Vagina (tissue), 2 donors: ENCODE data around the gene PTPRM.

Experiments used
- POLR2AphosphoS5 ChIP-seq, 2 donors: sonication (generic); formaldehyde crosslinking; IDR thresholded peaks; one replicate each; pipeline ENCODE4 v1.9.0; 2017; ENCODE audit warnings: antibody characterized with exemption in 2 of 2, mild to moderate bottlenecking in 2 of 2, low read depth in 1 of 2; ENCODE audit not compliant: insufficient read depth in 1 of 2
- TF ChIP-seq, protein P1 (sequence below), 3 experiments: fragments of 450-650 bp in 2 of 3; fragments of 200-600 bp in 1 of 3; sonication (generic) in 1 of 3; IDR thresholded peaks; one replicate each; pipeline ENCODE4 v1.5.1; 2017 to 2019; ENCODE audit warnings: antibody characterized with exemption in 3 of 3, mild to moderate bottlenecking in 2 of 3, moderate library complexity in 2 of 3

DNA sequence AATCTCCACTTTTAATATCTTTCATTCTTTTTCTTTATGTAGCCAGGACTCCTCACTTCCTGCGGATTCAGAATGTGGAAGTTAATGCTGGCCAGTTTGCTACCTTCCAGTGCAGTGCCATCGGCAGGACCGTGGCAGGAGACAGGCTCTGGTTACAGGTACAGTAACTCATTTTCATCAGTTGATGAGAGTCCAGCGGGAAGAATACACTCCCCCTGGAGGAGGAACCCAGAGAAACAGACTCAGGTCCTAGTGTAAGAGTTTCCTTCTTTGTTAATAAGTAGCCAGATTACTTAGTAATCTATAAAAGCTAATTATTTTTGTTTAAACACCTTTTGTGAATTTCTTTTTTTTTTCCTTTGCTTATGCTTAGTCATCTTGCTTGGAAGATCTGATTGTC is 359.4 kb downstream of the PTPRM start:
- no peak for TF ChIP-seq POLR2AphosphoS5 (IDR thresholded peaks at IDR 0.05; ENCODE audit: insufficient read depth in 1 of 2, low read depth in 1 of 2)
- TF ChIP-seq, protein P1, sequence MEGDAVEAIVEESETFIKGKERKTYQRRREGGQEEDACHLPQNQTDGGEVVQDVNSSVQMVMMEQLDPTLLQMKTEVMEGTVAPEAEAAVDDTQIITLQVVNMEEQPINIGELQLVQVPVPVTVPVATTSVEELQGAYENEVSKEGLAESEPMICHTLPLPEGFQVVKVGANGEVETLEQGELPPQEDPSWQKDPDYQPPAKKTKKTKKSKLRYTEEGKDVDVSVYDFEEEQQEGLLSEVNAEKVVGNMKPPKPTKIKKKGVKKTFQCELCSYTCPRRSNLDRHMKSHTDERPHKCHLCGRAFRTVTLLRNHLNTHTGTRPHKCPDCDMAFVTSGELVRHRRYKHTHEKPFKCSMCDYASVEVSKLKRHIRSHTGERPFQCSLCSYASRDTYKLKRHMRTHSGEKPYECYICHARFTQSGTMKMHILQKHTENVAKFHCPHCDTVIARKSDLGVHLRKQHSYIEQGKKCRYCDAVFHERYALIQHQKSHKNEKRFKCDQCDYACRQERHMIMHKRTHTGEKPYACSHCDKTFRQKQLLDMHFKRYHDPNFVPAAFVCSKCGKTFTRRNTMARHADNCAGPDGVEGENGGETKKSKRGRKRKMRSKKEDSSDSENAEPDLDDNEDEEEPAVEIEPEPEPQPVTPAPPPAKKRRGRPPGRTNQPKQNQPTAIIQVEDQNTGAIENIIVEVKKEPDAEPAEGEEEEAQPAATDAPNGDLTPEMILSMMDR (IDR thresholded peaks at IDR 0.05): no peak
